Duodenal mucosa (tissue), 2 donors: ENCODE results near the gene GABRB3.
"Not testable (repeated sequence)": the region's sequence is repeated elsewhere in the genome, so short reads cannot be mapped to it uniquely, and the experiment has no call there.

Experiments used
- H3K27ac ChIP-seq: one replicate; pipeline ENCODE4 v1.7.0; 2013; ENCODE audit warnings: low read depth, low read length
- H3K27me3 ChIP-seq, 2 donors: one replicate each; pipeline ENCODE4 v1.7.0; 2013; ENCODE audit warnings: low read length in 2 of 2, control low read depth in 1 of 2; ENCODE audit not compliant: insufficient read depth in 2 of 2, control insufficient read depth in 1 of 2
- H3K36me3 ChIP-seq, 2 donors: one replicate each; pipeline ENCODE4 v1.7.0; 2013; ENCODE audit warnings: low read length in 2 of 2, control low read depth in 1 of 2; ENCODE audit not compliant: insufficient read depth in 2 of 2, control insufficient read depth in 1 of 2
- H3K4me1 ChIP-seq, 2 donors: one replicate each; pipeline ENCODE4 v1.7.0; 2013; ENCODE audit warnings: low read length in 2 of 2, control low read depth in 1 of 2; ENCODE audit not compliant: insufficient read depth in 2 of 2, control insufficient read depth in 1 of 2
- H3K4me3 ChIP-seq, 2 donors: one replicate each; pipeline ENCODE4 v1.7.0; 2013; ENCODE audit warnings: low read length in 2 of 2, low read depth in 1 of 2
- H3K9ac ChIP-seq, 2 donors: one replicate each; pipeline ENCODE4 v1.7.0; 2013; ENCODE audit warnings: low read length in 2 of 2, low read depth in 1 of 2
- H3K9me3 ChIP-seq, 2 donors: one replicate each; pipeline ENCODE4 v1.7.0; 2013; ENCODE audit warnings: low read length in 2 of 2, control low read depth in 1 of 2; ENCODE audit not compliant: control insufficient read depth in 1 of 2

GABRB3 gene

DNA sequence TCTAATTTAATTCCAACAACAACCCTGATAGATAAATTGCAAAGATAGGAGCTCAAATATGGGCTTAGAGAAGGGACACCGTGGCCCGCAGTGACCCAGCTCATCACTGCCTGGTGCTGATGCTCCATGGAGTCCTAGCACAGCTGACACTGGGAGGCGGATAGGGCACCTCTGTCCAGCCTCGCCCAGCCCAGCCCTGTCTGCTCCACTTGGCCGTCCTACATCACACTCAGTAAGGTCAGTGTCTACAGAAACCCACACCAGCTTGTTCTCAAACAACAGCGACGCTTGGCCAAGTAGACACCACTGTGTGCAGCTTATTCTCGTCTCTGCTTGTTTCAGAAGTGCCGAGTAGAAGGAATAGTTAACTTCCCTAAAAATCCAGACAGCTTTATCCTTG, 33.9 kb downstream of the GABRB3 start:
- Histone ChIP-seq H3K27ac (no peak overlapping the region), H3K4me1 (no peaks in the 10 kb centered on the region), H3K36me3 (no peaks in the 10 kb centered on the region), H3K27me3 (no peaks in the 10 kb centered on the region), H3K4me3 (no peak overlapping the region), H3K9ac (no peak overlapping the region), H3K9me3 (peaks cover 23 to 25% of the 10 kb centered on the region in 2 donors)

GRCh38 chr15:26736502-26737248, 36.2 kb downstream of the GABRB3 start:
- H3K36me3 ChIP-seq = no peaks in the 10 kb centered on the region
- no peak overlapping the region for H3K9ac ChIP-seq
- H3K27ac ChIP-seq = no peak overlapping the region
- H3K9me3 ChIP-seq = peaks cover 17 to 29% of the 10 kb centered on the region in 2 donors
- no peaks in the 10 kb centered on the region for H3K27me3 ChIP-seq
- H3K4me3 ChIP-seq = no peak overlapping the region
- no peaks in the 10 kb centered on the region for H3K4me1 ChIP-seq

GRCh38 chr15:26731965-26732364, 40.9 kb downstream of the GABRB3 start:
- no peak overlapping the region for H3K4me3 ChIP-seq
- H3K27ac ChIP-seq = no peak overlapping the region
- no peaks in the 10 kb centered on the region for H3K36me3 ChIP-seq
- H3K9me3 ChIP-seq = peaks cover 13 to 18% of the 10 kb centered on the region in 2 donors
- H3K9ac ChIP-seq = no peak overlapping the region
- no peaks in the 10 kb centered on the region for H3K4me1 ChIP-seq
- H3K27me3 ChIP-seq = no peaks in the 10 kb centered on the region

GRCh38 chr15:26729581-26729980, 43.3 kb downstream of the GABRB3 start:
- no peak overlapping the region for H3K27ac ChIP-seq
- H3K9me3 ChIP-seq = peaks cover 13 to 15% of the 10 kb centered on the region in 2 donors
- H3K36me3 ChIP-seq = no peaks in the 10 kb centered on the region

GRCh38 chr15:26729030-26729429, 43.8 kb downstream of the GABRB3 start:
- Histone ChIP-seq H3K9ac (no peak overlapping the region), H3K36me3 (no peaks in the 10 kb centered on the region), H3K27ac (no peak overlapping the region), H3K9me3 (peaks cover 13 to 15% of the 10 kb centered on the region in 2 donors), H3K27me3 (no peaks in the 10 kb centered on the region), H3K4me3 (no peak overlapping the region), H3K4me1 (no peaks in the 10 kb centered on the region)

More at GRCh38 chr15:26729581-26729980, 43.3 kb downstream of the GABRB3 start:
- no peaks in the 10 kb centered on the region for H3K27me3 ChIP-seq
- no peaks in the 10 kb centered on the region for H3K4me1 ChIP-seq
- no peak overlapping the region for H3K9ac ChIP-seq
- no peak overlapping the region for H3K4me3 ChIP-seq

DNA sequence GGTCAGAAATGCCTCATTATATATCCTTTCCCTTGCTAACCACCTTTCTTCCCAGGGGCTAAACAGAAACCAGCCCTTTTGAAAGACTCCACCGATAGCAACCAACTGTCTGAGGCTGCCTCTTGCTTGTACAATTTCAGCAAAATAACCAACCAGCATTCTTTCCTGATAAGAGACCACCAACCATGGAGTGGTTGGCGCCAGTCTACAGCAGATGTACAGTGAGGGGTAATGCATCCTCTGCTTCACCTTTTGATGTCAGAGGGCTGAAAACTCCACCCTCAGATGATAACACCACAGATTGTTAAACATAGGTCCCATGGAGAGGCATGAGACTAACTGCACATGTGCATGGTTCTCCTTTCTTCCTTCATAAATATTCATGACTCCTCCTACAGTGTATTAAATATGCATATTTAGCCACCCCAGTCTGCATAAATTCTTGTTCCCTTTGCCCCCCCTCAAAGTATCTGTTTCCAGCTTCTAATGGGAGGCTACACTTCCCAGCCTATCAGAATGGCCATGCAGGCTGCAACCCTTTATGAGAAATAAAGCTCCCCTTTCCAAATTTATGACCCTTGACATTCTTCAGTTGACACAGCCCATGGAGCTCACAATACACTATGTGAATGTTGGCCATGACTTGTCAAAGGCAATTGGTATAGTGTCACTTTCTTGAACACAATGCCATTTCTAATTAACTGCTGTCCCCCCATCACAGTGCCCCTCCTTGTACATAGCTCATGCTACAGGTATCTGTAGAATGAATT, 48.3 kb downstream of the GABRB3 start:
- Histone ChIP-seq H3K4me3 (no peak overlapping the region), H3K9ac (no peak overlapping the region), H3K27me3 (no peaks in the 10 kb centered on the region), H3K4me1 (no peaks in the 10 kb centered on the region), H3K36me3 (no peaks in the 10 kb centered on the region), H3K27ac (no peak overlapping the region), H3K9me3 (peaks cover 2 to 5% of the 10 kb centered on the region in 2 donors)

- H3K4me3 ChIP-seq = no peak overlapping the region
- H3K9me3 ChIP-seq = peaks cover 0 to 7% of the 10 kb centered on the region in 2 donors
- H3K9ac ChIP-seq = no peak overlapping the region
- no peaks in the 10 kb centered on the region for H3K27me3 ChIP-seq
- no peaks in the 10 kb centered on the region for H3K4me1 ChIP-seq
- no peaks in the 10 kb centered on the region for H3K36me3 ChIP-seq
- no peak overlapping the region for H3K27ac ChIP-seq
These were observed 50.2 kb downstream of the GABRB3 start for GRCh38 chr15:26722621-26723160.

DNA sequence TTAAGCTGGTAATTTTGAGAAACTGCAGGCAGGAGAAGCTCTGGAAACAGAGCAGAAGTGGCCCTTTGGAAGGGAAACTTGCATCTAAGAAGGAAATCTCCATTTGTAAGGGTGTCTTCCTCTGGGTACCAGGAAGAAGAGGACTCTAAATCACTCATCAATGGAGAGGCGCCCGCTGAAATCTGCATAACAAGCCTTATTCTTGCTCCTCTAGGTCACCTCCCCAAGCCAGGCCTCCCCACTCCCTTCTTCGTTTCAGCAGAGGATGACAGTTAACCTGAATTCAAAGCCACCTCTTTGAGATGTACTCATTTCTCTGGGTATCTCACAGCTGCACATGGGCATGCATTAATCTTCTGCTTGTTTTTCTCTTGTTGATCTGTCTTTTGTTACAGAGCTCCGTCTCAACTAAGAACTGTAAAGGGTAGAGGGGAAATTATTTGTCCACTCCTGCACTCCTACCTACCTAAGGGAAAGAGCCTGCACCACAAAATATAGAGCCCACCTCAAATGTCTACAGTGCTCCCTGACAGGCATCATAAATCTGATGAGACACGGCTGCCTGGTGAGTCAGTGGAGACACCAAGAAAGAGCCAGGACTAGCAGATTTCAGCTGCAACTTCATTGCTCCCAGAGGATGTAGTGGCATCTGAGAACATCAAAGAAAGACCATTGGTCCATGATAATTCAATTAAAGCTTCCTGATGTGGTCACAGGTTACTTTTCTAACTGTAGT, 51.5 kb downstream of the GABRB3 start:
- no peak overlapping the region for H3K4me3 ChIP-seq
- H3K9ac ChIP-seq = no peak overlapping the region
- no peaks in the 10 kb centered on the region for H3K27me3 ChIP-seq
- H3K27ac ChIP-seq = no peak overlapping the region
- no peaks in the 10 kb centered on the region for H3K36me3 ChIP-seq
- peaks cover 3 to 12% of the 10 kb centered on the region in 2 donors for H3K9me3 ChIP-seq
- no peaks in the 10 kb centered on the region for H3K4me1 ChIP-seq

GRCh38 chr15:26720546-26720945, 52.3 kb downstream of the GABRB3 start:
- peaks cover 7 to 12% of the 10 kb centered on the region in 2 donors for H3K9me3 ChIP-seq
- no peaks in the 10 kb centered on the region for H3K36me3 ChIP-seq
- no peak overlapping the region for H3K4me3 ChIP-seq
- H3K9ac ChIP-seq = no peak overlapping the region
- no peaks in the 10 kb centered on the region for H3K4me1 ChIP-seq
- H3K27me3 ChIP-seq = no peaks in the 10 kb centered on the region
- H3K27ac ChIP-seq = no peak overlapping the region

- H3K4me1 ChIP-seq, H3K27ac ChIP-seq, H3K4me3 ChIP-seq, H3K27me3 ChIP-seq, H3K36me3 ChIP-seq, H3K9ac ChIP-seq: not testable (repeated sequence)
- peaks cover 7 to 12% of the 10 kb centered on the region in 2 donors for H3K9me3 ChIP-seq
These were observed 53.0 kb downstream of the GABRB3 start for GRCh38 chr15:26719866-26720265.
